Hematopoietic multipotent progenitor cell treated with erythropoietin and hydrocortisone succinate and interleukin-3 and kit ligand, for 6 days (in vitro differentiated cells): Measurements from ENCODE around the gene MAT2B.

Experiments
- DNase-seq: peaks from one replicate; pipeline ENCODE4 v3.0.0-alpha.2; 2015

MAT2B gene

GRCh38 chr5:163562071-163562470, 56.7 kb downstream of the MAT2B start:
- no peak for DNase-seq

- DNase-seq, result no peak
These were observed 57.7 kb downstream of the MAT2B start for GRCh38 chr5:163563112-163563511.

GRCh38 chr5:163563880-163564279, 58.5 kb downstream of the MAT2B start:
- no peak for DNase-seq

- peak; percentile 77 for DNase-seq
These were observed 59.0 kb downstream of the MAT2B start for GRCh38 chr5:163564321-163564938.

GRCh38 chr5:163565492-163565891, 60.1 kb downstream of the MAT2B start:
- DNase-seq, result peak; percentile 6

- DNase-seq, result no peak
These were observed 60.7 kb downstream of the MAT2B start for GRCh38 chr5:163565931-163566608.

GRCh38 chr5:163566678-163567077, 61.3 kb downstream of the MAT2B start:
- DNase-seq, result no peak

- no peak for DNase-seq
These were observed 62.4 kb downstream of the MAT2B start for GRCh38 chr5:163567811-163568210.
